ENCODE data around the gene AJUBA. TPM values are rescaled to one million over a fixed set of nuclear protein-coding genes. Genes with fewer than 3 reads are reported as not detected.

The AJUBA gene
- total RNA-seq, 1 donor from 2014 or later = 39.9 TPM

DNA sequence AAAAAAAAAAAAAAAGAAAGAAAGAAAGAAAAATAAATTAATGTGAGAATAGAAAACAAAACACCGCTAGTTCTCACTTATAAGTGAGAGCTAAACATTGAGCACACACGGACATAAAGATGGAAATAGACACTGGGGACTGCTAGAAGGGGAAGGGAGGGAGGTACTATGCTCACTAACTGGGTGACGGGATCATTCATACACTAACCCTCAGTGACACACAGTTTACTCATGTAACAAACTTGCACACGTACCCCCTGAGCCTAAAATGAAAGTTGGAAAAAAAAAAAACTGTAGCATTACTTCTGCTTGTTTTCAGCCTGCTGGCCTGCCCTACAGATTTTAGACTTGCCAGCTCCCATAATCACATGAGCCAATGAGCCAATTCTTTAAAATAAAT lies 42.7 kb downstream of the AJUBA start:
- DNase-seq (ENCODE audit: low spot score) = no peak

DNA sequence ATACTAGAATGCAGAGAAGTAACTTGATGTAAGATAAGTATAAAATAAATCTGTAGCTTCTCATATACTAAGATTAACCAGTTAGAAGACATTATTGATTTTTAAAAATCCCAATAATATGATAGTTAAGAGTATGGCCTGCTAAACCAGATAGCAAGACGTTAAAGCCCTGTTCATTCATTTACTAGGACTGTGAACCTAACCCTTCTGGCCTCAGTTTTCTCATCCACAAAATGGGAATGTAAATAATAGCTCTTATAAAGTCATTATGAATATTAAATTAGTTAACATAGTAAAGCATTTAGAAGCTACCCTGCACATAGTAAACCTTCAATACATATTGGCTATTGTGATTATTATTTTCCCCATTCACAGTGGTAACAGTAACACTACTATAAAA lies 47.2 kb downstream of the AJUBA start:
- no peak for DNase-seq (ENCODE audit: low spot score)

DNA sequence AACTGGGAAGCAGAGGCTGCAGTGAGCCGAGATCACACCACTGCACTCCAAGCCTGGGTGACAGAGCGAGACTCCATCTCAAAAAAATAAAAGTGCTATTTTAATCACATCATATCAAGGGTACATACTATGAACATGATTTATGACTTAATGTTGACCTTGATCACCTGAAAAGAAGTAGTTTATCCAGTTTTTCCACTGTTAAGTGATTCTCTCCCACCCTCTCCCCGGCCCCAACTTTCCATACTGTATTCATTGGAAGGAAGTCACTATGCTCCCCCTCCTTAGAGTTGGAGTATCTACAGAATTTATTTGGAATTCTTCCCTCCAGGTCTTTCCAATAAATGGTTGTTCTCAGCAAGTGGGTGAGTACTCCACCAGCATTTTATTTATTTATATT lies 50.2 kb downstream of the AJUBA start:
- DNase-seq (ENCODE audit: low spot score) = no peak

DNA sequence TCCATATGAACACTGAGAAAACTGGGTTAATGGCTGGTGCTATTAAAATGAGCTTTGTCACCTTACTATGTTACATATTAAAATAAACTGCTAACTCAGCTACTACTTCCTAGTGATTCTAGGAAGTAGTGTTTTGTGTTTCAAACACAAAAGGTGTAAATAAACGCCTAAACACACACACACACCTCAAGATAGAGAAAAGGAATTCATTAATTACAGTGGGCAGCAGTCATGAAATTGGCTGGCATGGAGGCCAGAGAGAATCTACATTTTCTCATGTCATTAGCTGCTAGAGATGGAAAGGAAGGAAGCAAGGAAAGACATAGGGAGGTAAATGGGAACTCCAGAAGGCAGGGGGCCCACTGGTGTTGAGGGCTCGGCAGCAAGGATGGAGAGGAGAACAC lies 52.4 kb downstream of the AJUBA start:
- no peak for DNase-seq (ENCODE audit: low spot score)

DNA sequence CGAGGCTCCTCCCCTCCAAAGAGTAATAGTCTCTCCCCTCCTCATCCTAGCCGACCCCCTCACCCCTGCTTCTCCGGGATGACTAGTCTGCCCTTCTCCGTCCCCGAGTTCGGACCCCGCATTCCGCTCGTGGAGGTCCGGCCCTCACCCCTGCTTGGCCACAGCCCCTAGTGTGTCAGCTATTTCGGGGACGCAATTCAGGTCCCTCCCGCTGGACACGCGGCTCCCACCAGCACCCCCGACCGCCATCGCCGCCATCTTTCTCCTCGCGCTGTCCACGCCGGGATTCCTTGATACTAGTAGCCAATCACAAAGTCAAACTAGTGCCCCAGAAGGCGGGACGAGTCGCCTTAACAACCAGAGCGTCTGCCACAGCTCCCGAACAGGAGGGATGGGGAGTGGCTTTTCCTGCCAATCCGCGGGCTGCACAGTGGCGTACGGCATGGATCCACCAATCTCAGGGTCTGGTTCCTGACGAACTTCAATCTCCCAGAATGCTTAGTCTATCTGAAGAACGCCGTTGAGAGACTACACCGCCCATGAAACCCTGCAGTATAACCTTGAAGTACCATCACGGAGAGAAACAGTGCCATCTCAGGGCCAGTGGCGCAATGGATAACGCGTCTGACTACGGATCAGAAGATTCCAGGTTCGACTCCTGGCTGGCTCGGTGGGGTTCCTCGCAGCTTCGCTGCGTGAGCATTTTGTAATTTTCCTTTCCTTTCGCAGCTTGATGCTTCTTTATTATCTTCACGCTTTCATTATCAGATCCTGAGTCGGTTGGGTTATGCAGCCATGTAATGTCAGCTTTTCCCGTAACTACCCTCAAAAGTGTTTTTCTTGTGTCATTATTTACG lies 53.0 kb downstream of the AJUBA start, which contains the start of gene PRMT5:
PRMT5 (minus strand) TSS at position 273 of the 857 bp plus-strand sequence; CDS start at position 258, 15 bp downstream.
- peak; percentile 98 for DNase-seq (ENCODE audit: low spot score)

DNA sequence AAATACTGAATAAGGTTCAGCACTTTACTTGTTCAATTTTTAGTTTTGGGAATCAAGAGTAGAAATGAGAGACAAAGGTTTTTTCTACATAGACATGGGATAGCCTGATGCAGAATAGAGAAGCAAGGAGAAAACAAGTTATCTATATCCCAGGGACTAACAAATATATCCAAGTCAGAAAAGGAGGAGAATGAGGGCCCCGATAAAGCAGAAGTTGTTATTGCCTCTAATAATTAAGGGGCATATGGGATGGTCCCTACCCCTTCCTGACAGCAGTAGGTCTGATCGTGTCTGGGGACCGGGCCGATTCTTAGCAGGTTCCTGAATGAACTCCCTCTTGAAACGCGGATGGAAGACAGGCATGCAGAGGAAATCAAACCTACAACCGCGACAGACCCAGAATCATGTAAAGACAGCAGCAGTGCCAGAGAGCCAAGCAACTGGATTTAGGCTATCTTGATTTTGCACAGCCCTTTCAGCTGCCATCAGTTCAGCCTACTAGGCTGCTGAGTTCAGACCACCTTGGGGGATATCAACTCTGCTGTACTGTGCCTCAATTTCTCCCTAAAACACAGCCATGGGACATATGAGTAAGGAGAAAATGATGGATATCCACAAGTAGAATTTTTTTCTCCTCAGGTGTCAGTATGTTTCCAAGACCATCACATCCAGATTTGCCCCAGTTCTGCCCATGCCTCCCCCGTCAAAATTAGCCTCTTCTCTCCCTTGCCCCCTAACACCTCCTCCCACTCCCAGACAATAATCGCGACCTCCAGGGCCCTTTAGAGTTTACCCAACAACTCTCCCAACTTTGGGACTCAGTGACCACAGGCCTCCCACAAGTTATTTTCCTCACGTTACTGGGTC lies 53.9 kb downstream of the AJUBA start:
- no peak for DNase-seq (ENCODE audit: low spot score)

DNA sequence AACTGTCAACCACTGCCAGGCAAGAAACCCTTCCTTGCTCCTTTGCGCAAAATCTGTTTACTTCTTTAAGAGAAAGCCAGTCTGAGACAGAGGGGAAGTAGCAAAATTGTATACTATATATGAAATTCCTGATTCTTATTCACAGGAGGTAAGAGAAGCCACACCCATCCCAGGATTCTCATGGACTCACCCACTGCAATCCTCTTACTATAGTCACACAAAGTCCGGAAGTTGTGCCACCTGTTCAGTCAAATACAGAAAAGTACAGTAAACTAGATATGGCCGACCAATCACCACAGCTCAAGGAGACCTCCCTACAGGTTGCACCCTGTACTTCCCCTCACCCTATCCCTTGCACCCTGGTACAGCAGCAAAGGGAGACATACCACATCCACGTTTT lies 56.0 kb downstream of the AJUBA start:
- DNase-seq (ENCODE audit: low spot score) = no peak

DNA sequence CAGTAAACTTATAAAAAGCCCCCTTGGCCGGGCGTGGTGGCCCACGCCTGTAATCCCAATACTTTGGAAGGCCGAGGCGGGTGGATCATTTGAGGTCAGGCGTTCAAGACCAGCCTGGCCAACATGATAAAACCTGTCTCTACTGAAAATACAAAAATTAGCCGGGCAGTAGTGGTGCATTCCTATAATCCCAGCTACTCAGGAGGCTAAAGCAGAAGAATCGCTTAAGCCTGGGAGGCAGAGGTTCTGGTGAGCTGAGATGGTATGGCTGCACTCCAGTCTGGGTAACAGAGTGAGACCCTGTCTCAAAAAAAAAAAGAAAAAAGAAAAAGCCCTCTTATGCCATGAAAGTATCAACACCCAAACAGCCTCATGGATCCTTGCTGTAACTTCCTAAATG lies 56.8 kb downstream of the AJUBA start:
- DNase-seq (ENCODE audit: low spot score) = no peak

DNA sequence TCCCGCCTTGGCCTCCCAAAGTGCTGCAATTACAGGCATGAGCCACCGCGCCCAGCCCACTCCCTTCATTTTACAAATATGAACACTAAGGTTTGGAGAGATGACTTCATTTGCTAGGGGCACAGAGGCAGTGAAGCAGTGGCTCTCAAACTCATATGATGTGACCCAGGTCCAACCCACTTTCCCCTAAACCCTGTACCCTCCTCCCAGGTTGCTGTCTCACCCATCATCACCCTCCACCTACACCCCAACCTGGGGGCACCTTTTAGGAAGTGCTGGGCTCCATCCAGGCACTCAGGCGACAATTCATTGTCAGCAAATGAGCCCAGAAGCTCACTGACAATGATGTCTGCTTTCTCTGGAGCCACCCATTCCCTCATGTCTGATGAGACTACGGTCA lies 58.6 kb downstream of the AJUBA start:
- no peak for DNase-seq (ENCODE audit: low spot score)

DNA sequence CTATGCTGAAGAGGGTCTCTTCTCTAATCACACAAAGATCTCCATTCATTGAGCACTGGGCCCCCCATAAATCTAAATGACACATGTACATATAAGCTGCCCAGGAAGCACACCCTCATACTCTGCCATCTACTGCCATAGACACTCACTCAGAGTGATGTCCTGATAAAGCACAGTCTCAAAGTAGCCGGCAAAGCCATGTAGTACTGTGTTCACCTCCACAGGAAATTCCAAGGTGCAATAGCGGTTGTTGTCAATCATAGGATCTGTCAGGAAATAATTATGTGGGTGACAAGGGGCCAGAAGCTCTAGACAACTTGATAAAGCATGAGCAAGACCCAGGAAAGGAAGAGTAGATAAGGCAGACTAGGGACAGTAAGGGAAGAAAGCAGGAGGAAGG lies 60.1 kb downstream of the AJUBA start:
- no peak for DNase-seq (ENCODE audit: low spot score)

Other genes starting within 250 kb of the AJUBA start
- gene OXA1L, start 215.9 kb downstream of the AJUBA start, total RNA-seq = 93.5 TPM
- 10.6 TPM for gene SLC7A7, start 167.1 kb downstream of the AJUBA start, total RNA-seq
- 77.8 TPM for gene MRPL52, start 152.7 kb downstream of the AJUBA start, total RNA-seq
- 172 TPM for gene MMP14, start 146.0 kb downstream of the AJUBA start, total RNA-seq
- gene LRP10, start 110.8 kb downstream of the AJUBA start, total RNA-seq = 128 TPM
- gene REM2, start 99.3 kb downstream of the AJUBA start, total RNA-seq = 0.18 TPM
- gene RBM23, start 63.4 kb downstream of the AJUBA start, total RNA-seq = 84.4 TPM
- 80.9 TPM for gene PRMT5, start 53.2 kb downstream of the AJUBA start, total RNA-seq
- 29.2 TPM for gene HAUS4, start 25.5 kb downstream of the AJUBA start, total RNA-seq
- gene C14orf93, start 27.6 kb upstream of the AJUBA start, total RNA-seq = 10.8 TPM
- 67.6 TPM for gene PSMB5, start 52.3 kb upstream of the AJUBA start, total RNA-seq
- gene PSMB11, start 59.7 kb upstream of the AJUBA start, total RNA-seq = not detected
- gene CDH24, start 75.0 kb upstream of the AJUBA start, total RNA-seq = 3.7 TPM
- gene ACIN1, start 112.6 kb upstream of the AJUBA start, total RNA-seq = 229 TPM
- gene C14orf119, start 113.0 kb upstream of the AJUBA start, total RNA-seq = 40.2 TPM
- not detected for gene CIROP, start 122.4 kb upstream of the AJUBA start, total RNA-seq
- gene CEBPE, start 136.7 kb upstream of the AJUBA start, total RNA-seq = not detected
- 58.5 TPM for gene SLC7A8, start 201.1 kb upstream of the AJUBA start, total RNA-seq